Astrocyte (in vitro differentiated cells and primary cell): Measurements from ENCODE around the gene NPIPB4.
"Not testable (repeated sequence)": the region's sequence is repeated elsewhere in the genome, so short reads cannot be mapped to it uniquely, and the experiment has no call there.

Source experiments
- EZH2 ChIP-seq: IDR thresholded peaks from 2 replicates; pipeline ENCODE4 v1.6.1; 2012; ENCODE audit warnings: mild to moderate bottlenecking, low read length, inconsistent platforms; ENCODE audit not compliant: insufficient read depth
- TF ChIP-seq, protein P1 (sequence below): IDR thresholded peaks from 2 replicates; pipeline ENCODE4 v1.5.1; 2011; ENCODE audit warnings: low read depth, mild to moderate bottlenecking, inconsistent platforms, low read length, moderate library complexity; ENCODE audit not compliant: insufficient read depth

DNA sequence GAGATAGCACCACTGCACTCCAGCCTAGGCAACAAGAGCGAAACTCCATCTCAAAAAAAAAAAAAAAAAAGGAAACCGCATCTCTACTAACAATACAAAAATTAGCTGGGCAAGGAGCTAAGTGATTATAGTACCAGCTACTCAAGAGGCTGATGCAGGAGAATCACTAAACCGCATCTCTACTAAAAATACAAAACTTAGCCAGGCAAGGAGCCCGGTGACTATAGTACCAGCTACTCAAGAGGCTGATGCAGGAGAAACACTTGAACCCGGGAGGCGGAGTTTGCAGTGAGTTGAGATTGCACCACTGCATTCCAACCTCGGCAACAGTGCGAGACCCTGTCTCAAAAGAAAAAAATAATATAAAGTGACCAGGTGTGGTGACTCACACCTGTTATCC lies 27.6 kb downstream of the NPIPB4 start:
- TF ChIP-seq, protein P1, sequence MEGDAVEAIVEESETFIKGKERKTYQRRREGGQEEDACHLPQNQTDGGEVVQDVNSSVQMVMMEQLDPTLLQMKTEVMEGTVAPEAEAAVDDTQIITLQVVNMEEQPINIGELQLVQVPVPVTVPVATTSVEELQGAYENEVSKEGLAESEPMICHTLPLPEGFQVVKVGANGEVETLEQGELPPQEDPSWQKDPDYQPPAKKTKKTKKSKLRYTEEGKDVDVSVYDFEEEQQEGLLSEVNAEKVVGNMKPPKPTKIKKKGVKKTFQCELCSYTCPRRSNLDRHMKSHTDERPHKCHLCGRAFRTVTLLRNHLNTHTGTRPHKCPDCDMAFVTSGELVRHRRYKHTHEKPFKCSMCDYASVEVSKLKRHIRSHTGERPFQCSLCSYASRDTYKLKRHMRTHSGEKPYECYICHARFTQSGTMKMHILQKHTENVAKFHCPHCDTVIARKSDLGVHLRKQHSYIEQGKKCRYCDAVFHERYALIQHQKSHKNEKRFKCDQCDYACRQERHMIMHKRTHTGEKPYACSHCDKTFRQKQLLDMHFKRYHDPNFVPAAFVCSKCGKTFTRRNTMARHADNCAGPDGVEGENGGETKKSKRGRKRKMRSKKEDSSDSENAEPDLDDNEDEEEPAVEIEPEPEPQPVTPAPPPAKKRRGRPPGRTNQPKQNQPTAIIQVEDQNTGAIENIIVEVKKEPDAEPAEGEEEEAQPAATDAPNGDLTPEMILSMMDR: not testable (repeated sequence)
- not testable (repeated sequence) for TF ChIP-seq EZH2
